C4-2B (cell line): ENCODE data around the gene ADD3.

ENCODE experiments used
- H3K27ac ChIP-seq: fragments of 450-650 bp; 2 replicates; pipeline ENCODE4 v1.5.1; 2017
- ZFX ChIP-seq: fragments of 450-650 bp; IDR thresholded peaks from 2 replicates; pipeline ENCODE4 v1.6.1; 2017
- TF ChIP-seq, protein P1 (sequence below): fragments of 450-650 bp; conservative IDR thresholded peaks from 2 replicates; pipeline ENCODE4 v1.5.1; 2017; ENCODE audit warnings: mild to moderate bottlenecking

ADD3 gene

DNA sequence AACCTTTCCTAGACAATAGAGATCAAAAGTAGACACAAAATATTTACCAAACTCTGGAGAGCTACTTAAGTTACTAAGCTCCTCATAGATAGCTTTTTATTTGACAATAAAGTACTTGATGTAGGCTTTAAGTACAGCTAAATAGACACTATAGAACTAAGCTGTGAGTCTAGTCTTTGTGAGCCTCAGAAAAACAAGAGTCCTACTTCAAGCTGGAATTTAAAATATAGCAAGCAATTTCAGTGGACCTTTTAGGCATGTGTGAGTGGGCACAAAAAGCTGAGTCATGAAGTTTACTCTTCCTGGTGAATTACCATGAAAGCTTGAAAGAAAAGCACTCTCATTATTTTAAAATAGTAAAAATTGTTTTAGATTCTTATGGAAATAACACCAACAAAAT, 76.1 kb downstream of the ADD3 start:
- TF ChIP-seq ZFX, result no peak
- TF ChIP-seq, protein P1, sequence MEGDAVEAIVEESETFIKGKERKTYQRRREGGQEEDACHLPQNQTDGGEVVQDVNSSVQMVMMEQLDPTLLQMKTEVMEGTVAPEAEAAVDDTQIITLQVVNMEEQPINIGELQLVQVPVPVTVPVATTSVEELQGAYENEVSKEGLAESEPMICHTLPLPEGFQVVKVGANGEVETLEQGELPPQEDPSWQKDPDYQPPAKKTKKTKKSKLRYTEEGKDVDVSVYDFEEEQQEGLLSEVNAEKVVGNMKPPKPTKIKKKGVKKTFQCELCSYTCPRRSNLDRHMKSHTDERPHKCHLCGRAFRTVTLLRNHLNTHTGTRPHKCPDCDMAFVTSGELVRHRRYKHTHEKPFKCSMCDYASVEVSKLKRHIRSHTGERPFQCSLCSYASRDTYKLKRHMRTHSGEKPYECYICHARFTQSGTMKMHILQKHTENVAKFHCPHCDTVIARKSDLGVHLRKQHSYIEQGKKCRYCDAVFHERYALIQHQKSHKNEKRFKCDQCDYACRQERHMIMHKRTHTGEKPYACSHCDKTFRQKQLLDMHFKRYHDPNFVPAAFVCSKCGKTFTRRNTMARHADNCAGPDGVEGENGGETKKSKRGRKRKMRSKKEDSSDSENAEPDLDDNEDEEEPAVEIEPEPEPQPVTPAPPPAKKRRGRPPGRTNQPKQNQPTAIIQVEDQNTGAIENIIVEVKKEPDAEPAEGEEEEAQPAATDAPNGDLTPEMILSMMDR, result no peak
- no peak overlapping the region for H3K27ac ChIP-seq

DNA sequence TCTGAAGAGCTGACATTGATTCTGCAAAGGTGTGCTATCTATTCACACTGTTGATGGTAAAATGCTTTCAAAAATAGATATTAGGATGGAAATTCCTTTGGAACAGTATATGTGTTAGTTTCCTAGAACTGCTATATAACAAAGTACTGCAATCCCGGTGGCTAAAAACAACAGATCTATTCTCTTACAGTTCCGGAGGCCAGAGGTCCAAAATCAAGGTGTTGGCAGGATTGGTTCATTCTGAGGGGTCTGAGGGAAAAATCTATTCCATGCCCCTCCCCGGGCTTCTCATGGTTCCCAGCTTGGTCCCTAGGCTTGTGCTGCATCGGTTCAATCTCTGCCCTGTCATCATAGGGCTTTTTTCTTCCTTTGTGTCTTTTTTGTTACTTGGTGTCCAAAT, 79.9 kb downstream of the ADD3 start:
- TF ChIP-seq, protein P1, result no peak
- no peak for TF ChIP-seq ZFX
- H3K27ac ChIP-seq, result no peak overlapping the region

DNA sequence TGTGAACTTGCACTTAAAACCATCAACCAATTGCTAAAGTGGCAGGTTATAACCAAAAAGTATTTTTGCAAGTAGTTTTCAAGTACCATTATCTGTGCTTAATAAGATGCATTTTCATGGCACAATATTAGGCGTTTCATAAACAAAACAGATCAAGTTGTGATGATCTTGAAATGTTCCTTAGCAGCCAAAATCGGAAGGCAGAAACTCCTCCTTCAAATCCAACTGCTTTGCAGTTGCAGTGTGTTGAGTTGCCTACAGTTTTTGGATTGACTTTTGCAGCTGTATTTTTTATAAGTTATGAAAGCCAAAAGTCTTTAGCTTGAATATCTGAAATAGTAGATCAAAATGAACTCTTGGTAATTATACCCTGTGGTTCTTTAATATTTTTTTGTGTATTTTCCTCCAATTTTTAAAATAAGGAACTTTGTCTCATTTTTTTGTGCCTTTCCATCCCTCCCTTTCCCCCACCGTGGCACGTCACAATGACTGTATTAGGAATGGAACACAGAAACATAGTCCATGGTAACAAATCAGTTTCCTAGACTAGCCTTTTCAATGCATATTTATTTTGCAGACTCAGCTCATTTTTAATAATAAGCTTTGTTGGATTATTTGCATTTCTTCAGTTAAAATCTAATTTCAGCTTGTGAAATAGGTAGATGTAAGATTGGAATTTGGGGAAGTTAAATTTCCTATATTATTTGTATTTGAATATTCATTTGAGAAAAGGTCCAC, 80.8 kb downstream of the ADD3 start:
- no peak overlapping the region for H3K27ac ChIP-seq
- no peak for TF ChIP-seq ZFX
- TF ChIP-seq, protein P1, result no peak

DNA sequence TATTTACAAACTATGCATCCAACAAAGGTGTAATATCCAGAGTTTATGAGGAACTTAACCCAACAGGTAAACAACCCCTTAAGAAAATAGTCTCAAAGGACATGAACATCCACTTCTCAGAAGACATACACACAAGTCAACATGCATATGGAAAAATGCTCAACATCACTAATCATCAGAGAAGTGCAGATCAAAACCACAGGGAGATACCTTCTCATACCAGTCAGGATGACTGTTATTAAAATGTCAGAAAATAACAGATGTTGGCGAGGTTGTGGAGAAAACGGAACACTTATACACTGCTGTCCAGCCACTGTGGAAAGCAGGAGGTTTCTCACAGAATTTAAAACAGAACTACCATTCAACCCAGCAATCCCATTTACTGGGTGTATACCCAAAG, 84.0 kb downstream of the ADD3 start:
- TF ChIP-seq, protein P1, result no peak
- no peak for TF ChIP-seq ZFX

DNA sequence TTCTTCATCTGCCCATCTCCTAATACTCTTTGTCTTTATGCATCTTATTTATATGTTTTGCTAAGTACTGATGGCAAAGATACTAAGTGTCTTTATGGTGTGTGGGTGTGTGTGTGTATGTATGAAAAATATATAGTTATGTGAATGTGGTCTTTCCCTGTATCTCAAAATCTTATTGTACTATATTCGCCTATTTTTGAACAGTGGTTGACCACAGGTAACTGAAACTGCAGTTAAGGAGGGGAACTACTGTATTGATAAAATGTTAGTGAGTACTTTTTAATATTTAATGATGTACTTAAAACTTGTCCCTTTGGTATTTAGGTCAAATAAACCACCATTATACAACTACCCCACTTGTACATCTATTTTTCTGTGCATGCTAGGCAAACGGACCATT, 85.9 kb downstream of the ADD3 start:
- TF ChIP-seq ZFX, result no peak
- TF ChIP-seq, protein P1, result no peak

More for the DNA sequence above, 84.0 kb downstream of the ADD3 start:
- no peak overlapping the region for H3K27ac ChIP-seq

DNA sequence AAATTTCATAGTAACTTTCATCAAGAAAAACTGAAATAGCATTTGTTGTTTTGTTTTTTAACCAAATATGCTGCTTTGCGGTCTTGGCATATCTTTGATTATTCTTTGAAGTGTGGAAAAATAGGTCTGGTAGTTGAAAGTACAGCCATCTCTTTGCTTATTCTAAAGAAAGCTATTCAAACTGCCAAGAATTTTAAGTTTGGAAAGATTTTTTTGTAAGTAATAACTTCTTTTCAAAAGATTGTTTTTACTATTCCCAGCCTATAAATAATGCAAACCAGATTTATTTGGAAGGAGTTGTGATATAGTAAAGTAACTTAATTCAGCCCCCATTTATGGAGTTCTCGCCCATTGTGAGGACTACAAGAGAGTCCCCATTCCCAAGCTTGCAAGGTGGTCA, 87.0 kb downstream of the ADD3 start:
- no peak for TF ChIP-seq ZFX
- TF ChIP-seq, protein P1, result no peak

More for the DNA sequence above, 85.9 kb downstream of the ADD3 start:
- no peak overlapping the region for H3K27ac ChIP-seq

DNA sequence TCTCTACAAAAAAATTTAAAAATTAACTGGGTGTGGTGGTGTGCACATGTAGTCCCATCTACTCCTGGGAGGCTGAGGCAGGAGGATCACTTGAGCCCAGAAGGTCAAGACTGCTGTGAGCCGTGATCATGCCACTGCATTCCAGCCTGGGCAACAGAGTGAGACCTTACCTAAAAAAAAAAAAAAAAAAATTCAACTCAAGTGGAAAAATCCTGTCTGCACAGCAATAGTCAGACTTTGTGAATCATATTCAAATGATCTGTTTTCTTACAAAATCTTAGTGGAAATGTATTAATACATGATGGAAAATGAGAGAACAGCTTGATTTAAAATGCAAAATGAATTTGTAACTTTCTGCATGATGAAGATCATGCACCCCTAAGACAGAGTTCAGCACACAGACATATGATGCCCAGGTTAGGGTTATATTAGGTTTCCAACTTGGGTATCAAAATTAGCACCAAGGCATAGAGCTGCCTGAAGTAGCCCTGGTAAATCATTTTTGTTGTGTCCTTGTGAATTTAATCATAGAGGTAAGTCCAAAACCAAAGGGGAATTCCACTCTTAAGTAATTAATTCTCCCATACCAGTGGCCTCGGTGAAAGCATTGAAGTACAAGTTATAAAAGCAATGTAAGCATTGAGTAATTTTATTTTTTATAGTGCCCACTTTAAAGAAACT, 93.8 kb downstream of the ADD3 start:
- no peak overlapping the region for H3K27ac ChIP-seq
- TF ChIP-seq, protein P1, result no peak
- TF ChIP-seq ZFX, result no peak

More for the DNA sequence above, 87.0 kb downstream of the ADD3 start:
- no peak overlapping the region for H3K27ac ChIP-seq
